Ovary (tissue), 9 donors: ENCODE results near the gene CARMIL1. TPM values are rescaled to one million over a fixed set of nuclear protein-coding genes. Genes with fewer than 3 reads are reported as not detected.

ENCODE experiments used
- DNase-seq, 5 donors: peaks; one replicate each; pipeline ENCODE4 v3.0.0-alpha.2; 2019 to 2020
- H3K27ac ChIP-seq, 2 donors: fragments of 200-600 bp; one replicate each; pipeline versions ENCODE4 v1.5.1 to v1.8.0; 2019 to 2022
- H3K27me3 ChIP-seq: fragments of 200-600 bp; one replicate; pipeline ENCODE4 v1.8.0; 2022
- H3K36me3 ChIP-seq: fragments of 200-600 bp; sonication (generic); one replicate; pipeline ENCODE4 v1.5.1; 2019
- H3K4me1 ChIP-seq: one replicate; pipeline ENCODE4 v1.8.1; 2013; ENCODE audit warnings: mild to moderate bottlenecking, moderate library complexity; ENCODE audit not compliant: insufficient read depth
- H3K4me3 ChIP-seq: fragments of 200-600 bp; sonication (generic); one replicate; pipeline ENCODE4 v1.5.1; 2017
- H3K9me3 ChIP-seq, 2 donors: fragments of 200-600 bp in 1 of 2; sonication (generic) in 1 of 2; one replicate each; pipeline versions ENCODE4 v1.5.1 to v1.8.1; 2013 to 2019; ENCODE audit warnings: mild to moderate bottlenecking in 1 of 2, moderate library complexity in 1 of 2
- EP300 ChIP-seq: sonication (generic); formaldehyde crosslinking; IDR thresholded peaks from one replicate; pipeline ENCODE4 v1.6.1; 2017; ENCODE audit warnings: antibody characterized with exemption
- POLR2A ChIP-seq: fragments of 450-650 bp; IDR thresholded peaks from one replicate; pipeline ENCODE4 v1.6.1; 2017; ENCODE audit warnings: antibody characterized with exemption, mild to moderate bottlenecking, moderate library complexity
- WGBS, 3 donors: extraction: QIAGEN DNeasy Blood & Tissue Kit in 1 of 3; methylation state at CpG; one replicate each; pipeline versions ENCODE4 v1.1.5 to v1.1.7; 2013 to 2017; 5-methylcytosine and 5-hydroxymethylcytosine counted together
- intact Hi-C, 4 donors: fragments of 100-400 bp; cut with DNase I; formaldehyde crosslinking; loops; one replicate each; pipeline versions ENCODE4 v1.11.0 to v1.15.1; 2022 to 2023
- polyA plus RNA-seq, 2 donors: library from polyadenylated mRNA; stranded (reverse); fragments of 200-250 nt in 1 of 2; fragments of 350-450 nt in 1 of 2; fragmentation: Illumina TruSeq in 1 of 2; extraction: RNeasy Lipid Tissue Mini Kit (QIAGEN cat#74804) in 1 of 2; gene quantifications; one replicate each; pipeline ENCODE4 v1.2.3, GENCODE V29; 2013 to 2014
- total RNA-seq, 7 donors: library from RNA; depleted of rRNA in 2 of 7; stranded (reverse); fragments of >200 nt in 2 of 7; fragmentation: NEBNext Ultra II Directional in 3 of 7; extraction: Animal tissue kit (Norgen Biotek cat#: 25700) in 3 of 7; gene quantifications; one replicate each; pipeline versions ENCODE4 v1.1.0 to v1.2.4, GENCODE V29; 2016 to 2023
- TF ChIP-seq, protein P1 (sequence below), 3 donors: fragments of 450-650 bp in 2 of 3; fragments of 200-600 bp in 1 of 3; IDR thresholded peaks; one replicate each; pipeline versions ENCODE4 v1.5.1 to v1.8.0; 2016 to 2022; ENCODE audit warnings: antibody characterized with exemption in 3 of 3, mild to moderate bottlenecking in 1 of 3
- donor health status: DM: no; HTN: no; CAD: no; lungs with moderate emphysema.
- donor health status: DM: no; HTN: no; CAD: no.
- donor health status: Bipolar disorder and iron deficiency.
- donor health status: DM: yes; HTN: yes; CAD: no.
- donor health status: DM: no; HTN: no; CAD: no.
- donor health status: DM: yes; HTN: yes; CAD: no.

CARMIL1 gene
- total and polyA plus RNA-seq, 9 donors: 6.4 to 25.6 (median 16.8) TPM

DNA sequence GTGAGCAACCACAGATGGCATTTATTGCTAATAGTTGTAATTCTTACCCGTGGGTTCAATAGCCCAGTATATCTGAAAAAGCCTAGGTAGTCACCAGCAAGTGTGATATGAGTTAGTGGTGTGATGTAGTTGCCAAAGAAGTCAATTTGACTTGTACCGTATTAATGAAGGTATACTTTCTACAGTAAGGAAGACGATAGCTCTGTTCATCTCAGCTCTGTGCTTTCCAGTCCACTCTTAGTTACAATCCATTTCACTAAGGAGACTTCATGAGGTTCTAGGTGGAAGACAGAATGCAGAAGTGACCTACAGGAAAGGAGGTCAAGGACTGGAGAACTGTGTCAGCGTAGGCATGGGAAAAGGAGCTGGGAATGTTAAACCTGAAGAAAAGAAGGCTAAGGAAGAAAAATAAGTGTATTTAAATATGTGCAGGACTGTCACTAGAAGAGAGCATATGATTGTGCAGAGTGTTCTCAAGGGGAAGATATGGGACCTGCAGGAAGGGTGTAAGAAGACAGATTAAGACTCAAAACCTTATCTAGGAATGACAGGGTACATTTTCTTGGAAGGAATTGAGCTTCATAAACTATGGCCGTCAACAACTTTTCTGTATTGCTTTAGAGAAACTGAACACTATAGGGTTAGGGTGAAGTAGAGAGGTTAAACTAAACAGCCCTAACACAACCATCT lies 255.9 kb downstream of the CARMIL1 start:
- no peak overlapping the region for H3K4me3 ChIP-seq
- TF ChIP-seq, protein P1, sequence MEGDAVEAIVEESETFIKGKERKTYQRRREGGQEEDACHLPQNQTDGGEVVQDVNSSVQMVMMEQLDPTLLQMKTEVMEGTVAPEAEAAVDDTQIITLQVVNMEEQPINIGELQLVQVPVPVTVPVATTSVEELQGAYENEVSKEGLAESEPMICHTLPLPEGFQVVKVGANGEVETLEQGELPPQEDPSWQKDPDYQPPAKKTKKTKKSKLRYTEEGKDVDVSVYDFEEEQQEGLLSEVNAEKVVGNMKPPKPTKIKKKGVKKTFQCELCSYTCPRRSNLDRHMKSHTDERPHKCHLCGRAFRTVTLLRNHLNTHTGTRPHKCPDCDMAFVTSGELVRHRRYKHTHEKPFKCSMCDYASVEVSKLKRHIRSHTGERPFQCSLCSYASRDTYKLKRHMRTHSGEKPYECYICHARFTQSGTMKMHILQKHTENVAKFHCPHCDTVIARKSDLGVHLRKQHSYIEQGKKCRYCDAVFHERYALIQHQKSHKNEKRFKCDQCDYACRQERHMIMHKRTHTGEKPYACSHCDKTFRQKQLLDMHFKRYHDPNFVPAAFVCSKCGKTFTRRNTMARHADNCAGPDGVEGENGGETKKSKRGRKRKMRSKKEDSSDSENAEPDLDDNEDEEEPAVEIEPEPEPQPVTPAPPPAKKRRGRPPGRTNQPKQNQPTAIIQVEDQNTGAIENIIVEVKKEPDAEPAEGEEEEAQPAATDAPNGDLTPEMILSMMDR (IDR thresholded peaks at IDR 0.05): no peak
- TF ChIP-seq POLR2A (no peak), EP300 (no peak)
- H3K36me3 ChIP-seq: no peaks in the 10 kb centered on the region
- DNase-seq: no peak
- 97 to 98% (median 97%) methylated on average over 5 of the region's 5 CpGs for WGBS, 3 donors
- no peak overlapping the region for H3K27ac ChIP-seq
- H3K4me1 ChIP-seq: no peaks in the 10 kb centered on the region
- H3K9me3 ChIP-seq: no peaks in the 10 kb centered on the region
- H3K27me3 ChIP-seq: no peaks in the 10 kb centered on the region
- intact Hi-C loops: no loop called here

DNA sequence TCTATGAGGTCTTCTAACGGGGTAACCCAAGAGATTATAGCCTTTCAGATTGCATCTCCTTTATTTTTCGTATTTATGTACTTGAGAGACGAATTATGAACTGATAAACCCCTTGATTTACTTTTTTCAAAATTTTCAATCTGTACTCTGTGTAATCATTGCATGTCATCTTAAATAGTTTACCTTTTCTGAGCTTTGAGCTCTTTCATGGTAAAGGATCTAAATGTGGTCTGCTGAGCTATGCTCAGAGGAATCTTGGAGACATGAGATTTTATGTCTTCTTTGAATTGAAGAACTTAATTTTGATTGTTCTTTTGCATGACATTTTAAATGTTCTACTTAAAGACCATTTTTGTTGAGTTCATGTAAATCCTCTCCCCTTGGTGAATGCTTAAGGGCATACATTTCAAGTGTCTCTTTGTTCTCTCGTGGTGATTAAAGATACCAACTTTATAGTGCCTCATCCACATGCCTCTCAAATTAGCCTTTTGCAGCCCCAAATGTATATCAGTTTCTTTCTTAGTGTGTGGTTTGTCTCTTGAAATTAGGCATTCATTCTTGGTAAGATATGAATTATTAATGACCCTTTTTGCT lies 256.6 kb downstream of the CARMIL1 start:
- TF ChIP-seq POLR2A (no peak), EP300 (no peak)
- TF ChIP-seq, protein P1 (IDR thresholded peaks at IDR 0.05): no peak
- Histone ChIP-seq H3K4me3 (no peak overlapping the region), H3K36me3 (no peaks in the 10 kb centered on the region), H3K4me1 (no peaks in the 10 kb centered on the region), H3K27ac (no peak overlapping the region), H3K27me3 (no peaks in the 10 kb centered on the region), H3K9me3 (no peaks in the 10 kb centered on the region)
- intact Hi-C loops: no loop called here
- DNase-seq: no peak
- 94 to 95% (median 95%) methylated on average over 4 of the region's 4 CpGs for WGBS, 3 donors

- 62 to 73% (median 70%) methylated on average over 4 of the region's 4 CpGs for WGBS, 3 donors
- intact Hi-C loops: no loop called here
These were observed 257.6 kb downstream of the CARMIL1 start for GRCh38 chr6:25536781-25537180.

GRCh38 chr6:25537349-25538018 lies 258.3 kb downstream of the CARMIL1 start:
- intact Hi-C loops: no loop called here
- TF ChIP-seq, protein P1 (IDR thresholded peaks at IDR 0.05): no peak
- no peak for TF ChIP-seq POLR2A
- no peak for TF ChIP-seq EP300
- Histone ChIP-seq H3K36me3 (no peaks in the 10 kb centered on the region), H3K4me3 (no peak overlapping the region), H3K27me3 (no peaks in the 10 kb centered on the region), H3K9me3 (no peaks in the 10 kb centered on the region), H3K4me1 (no peaks in the 10 kb centered on the region), H3K27ac (no peak overlapping the region)
- 37 to 53% (median 51%) methylated on average over 8 of the region's 8 CpGs for whole genome bisulfite sequencing, 3 donors
- no peak for DNase-seq

More at GRCh38 chr6:25536781-25537180, 257.6 kb downstream of the CARMIL1 start:
- H3K4me1 ChIP-seq: no peaks in the 10 kb centered on the region
- H3K36me3 ChIP-seq: no peaks in the 10 kb centered on the region
- H3K9me3 ChIP-seq: no peaks in the 10 kb centered on the region
- no peaks in the 10 kb centered on the region for H3K27me3 ChIP-seq
- H3K4me3 ChIP-seq: no peak overlapping the region
- TF ChIP-seq POLR2A: no peak
- TF ChIP-seq EP300: no peak
- TF ChIP-seq, protein P1 (IDR thresholded peaks at IDR 0.05): no peak
- DNase-seq: no peak
- no peak overlapping the region for H3K27ac ChIP-seq
